PC-9 (cell line): ENCODE data around the gene NGB. TPM values are rescaled to one million over a fixed set of nuclear protein-coding genes. Genes with fewer than 3 reads are reported as not detected.

ENCODE experiments used
- BruUV-seq: library from RNA; stranded (reverse); fragments of 400-500 nt; replicated peaks from 2 replicates; lab custom pipeline; 2021; lab: Mats Ljungman, UMichigan
- CTCF ChIA-PET: fragments of 300-600 bp; sonication (Branson Sonifier 250); formaldehyde crosslinking; loops from one replicate; lab custom pipeline; 2022; ENCODE audit warnings: antibody characterized with exemption; lab: Charles Lee
- POLR2A ChIA-PET: fragments of 300-600 bp; sonication (Branson Sonifier 250); formaldehyde crosslinking; loops from one replicate; lab custom pipeline; 2022; ENCODE audit warnings: antibody characterized with exemption; ENCODE audit not compliant: unreplicated experiment; lab: Charles Lee
- DNase-seq, 2 experiments: peaks; one replicate each; pipeline versions ENCODE4 v3.0.0 to v3.0.0-alpha.2; 2015 to 2022; ENCODE audit warnings: mixed read lengths in 1 of 2
- H2AFZ ChIP-seq: fragments of 200-600 bp; sonication (generic); 2 replicates; pipeline ENCODE4 v1.8.1; 2017; ENCODE audit warnings: antibody characterized with exemption
- H3F3A ChIP-seq: fragments of 200-600 bp; sonication (generic); 2 replicates; pipeline ENCODE4 v1.8.1; 2017; ENCODE audit warnings: antibody characterized with exemption, mild to moderate bottlenecking, low read depth; ENCODE audit not compliant: insufficient read depth
- H3K27ac ChIP-seq: fragments of 200-600 bp; sonication (generic); 2 replicates; pipeline ENCODE4 v1.6.1; 2016; ENCODE audit warnings: mixed run types
- H3K27me3 ChIP-seq: fragments of 200-600 bp; sonication (generic); 2 replicates; pipeline ENCODE4 v1.6.1; 2016; ENCODE audit warnings: low read depth, mixed run types; ENCODE audit not compliant: insufficient read depth
- H3K36me3 ChIP-seq: fragments of 200-600 bp; sonication (generic); 2 replicates; pipeline ENCODE4 v1.6.1; 2016; ENCODE audit warnings: low read depth, mixed run types
- H3K4me1 ChIP-seq: fragments of 200-600 bp; sonication (generic); replicated peaks from 2 replicates; pipeline ENCODE4 v1.6.1; 2016; ENCODE audit warnings: mixed run types; ENCODE audit not compliant: insufficient read depth
- H3K4me2 ChIP-seq: fragments of 200-600 bp; sonication (generic); 2 replicates; pipeline ENCODE4 v1.6.1; 2017; ENCODE audit warnings: mixed run types
- H3K4me3 ChIP-seq: fragments of 200-600 bp; sonication (generic); 2 replicates; pipeline ENCODE4 v1.6.1; 2016; ENCODE audit warnings: mixed run types
- H3K79me2 ChIP-seq: fragments of 200-600 bp; sonication (generic); 2 replicates; pipeline ENCODE4 v1.6.1; 2017; ENCODE audit warnings: low read depth, mixed run types
- H3K9me2 ChIP-seq: fragments of 200-600 bp; sonication (generic); 2 replicates; pipeline ENCODE4 v1.8.1; 2017; ENCODE audit warnings: mild to moderate bottlenecking; ENCODE audit not compliant: insufficient read depth
- H3K9me3 ChIP-seq: fragments of 200-600 bp; sonication (generic); 2 replicates; pipeline ENCODE4 v1.8.1; 2016; ENCODE audit warnings: low read depth; ENCODE audit not compliant: insufficient read depth
- H4K20me1 ChIP-seq: fragments of 200-600 bp; sonication (generic); 2 replicates; pipeline ENCODE4 v1.8.1; 2017; ENCODE audit not compliant: insufficient read depth
- EZH2 ChIP-seq: fragments of 200-600 bp; sonication (generic); IDR thresholded peaks from 2 replicates; pipeline ENCODE4 v1.8.0; 2017; ENCODE audit warnings: antibody characterized with exemption, low read depth
- intact Hi-C: fragments of 100-400 bp; cut with micrococcal nuclease; formaldehyde crosslinking; loops from one replicate; pipeline ENCODE4 v1.10.0; 2022; ENCODE audit not compliant: unreplicated experiment
- total RNA-seq: library from RNA; stranded (reverse); gene quantifications from 2 replicates; pipeline ENCODE4 v1.2.3, GENCODE V29; 2021
- TF ChIP-seq, protein P1 (sequence below): fragments of 200-600 bp; sonication (generic); conservative IDR thresholded peaks from 2 replicates; pipeline ENCODE4 v1.6.1; 2017; ENCODE audit warnings: mixed run types, antibody characterized with exemption, mild to moderate bottlenecking, moderate library complexity

The NGB gene
- total RNA-seq, 1 experiment from 2014 or later = not detected

DNA sequence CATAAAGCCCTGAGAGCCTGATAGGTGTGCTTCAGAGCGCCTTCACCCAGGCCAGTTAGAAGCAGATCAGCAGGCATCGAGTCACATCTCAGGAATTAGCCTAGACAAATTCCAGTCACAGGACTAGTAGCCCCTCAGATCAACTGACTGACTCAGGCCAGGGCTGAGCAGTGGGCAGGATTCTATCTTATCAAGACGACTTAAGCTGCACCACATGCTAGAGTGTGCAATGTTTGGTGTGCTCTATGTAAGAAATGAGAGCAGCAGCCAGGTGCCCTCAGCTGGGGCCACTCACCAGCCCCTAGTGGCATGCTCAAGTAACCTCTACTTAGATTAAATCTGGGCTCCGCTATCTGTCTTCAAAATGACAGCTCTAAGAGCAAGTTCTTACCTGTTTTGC lies 19.7 kb upstream of the NGB start:
- Histone ChIP-seq H3K4me3 (no peak overlapping the region), H3F3A (no peaks in the 10 kb centered on the region), H3K4me2 (no peak overlapping the region), H3K4me1 (no peaks in the 10 kb centered on the region), H4K20me1 (no peaks in the 10 kb centered on the region), H3K9me3 (no peaks in the 10 kb centered on the region), H3K79me2 (no peaks in the 10 kb centered on the region), H3K9me2 (no peaks in the 10 kb centered on the region), H2AFZ (no peak overlapping the region), H3K27ac (no peak overlapping the region), H3K27me3 (no peaks in the 10 kb centered on the region), H3K36me3 (peaks cover 44% of the 10 kb centered on the region)
- ChIA-PET CTCF (no interaction called here), POLR2A (interaction anchor here (0.6 kb wide), 1 partner anchor 1133 kb away, joined by 9 read pairs; no protein-coding TSS in a partner anchor)
- BruUV-seq = no TSS peak
- no peak for DNase-seq
- intact Hi-C loops = no loop called here
- TF ChIP-seq, protein P1, sequence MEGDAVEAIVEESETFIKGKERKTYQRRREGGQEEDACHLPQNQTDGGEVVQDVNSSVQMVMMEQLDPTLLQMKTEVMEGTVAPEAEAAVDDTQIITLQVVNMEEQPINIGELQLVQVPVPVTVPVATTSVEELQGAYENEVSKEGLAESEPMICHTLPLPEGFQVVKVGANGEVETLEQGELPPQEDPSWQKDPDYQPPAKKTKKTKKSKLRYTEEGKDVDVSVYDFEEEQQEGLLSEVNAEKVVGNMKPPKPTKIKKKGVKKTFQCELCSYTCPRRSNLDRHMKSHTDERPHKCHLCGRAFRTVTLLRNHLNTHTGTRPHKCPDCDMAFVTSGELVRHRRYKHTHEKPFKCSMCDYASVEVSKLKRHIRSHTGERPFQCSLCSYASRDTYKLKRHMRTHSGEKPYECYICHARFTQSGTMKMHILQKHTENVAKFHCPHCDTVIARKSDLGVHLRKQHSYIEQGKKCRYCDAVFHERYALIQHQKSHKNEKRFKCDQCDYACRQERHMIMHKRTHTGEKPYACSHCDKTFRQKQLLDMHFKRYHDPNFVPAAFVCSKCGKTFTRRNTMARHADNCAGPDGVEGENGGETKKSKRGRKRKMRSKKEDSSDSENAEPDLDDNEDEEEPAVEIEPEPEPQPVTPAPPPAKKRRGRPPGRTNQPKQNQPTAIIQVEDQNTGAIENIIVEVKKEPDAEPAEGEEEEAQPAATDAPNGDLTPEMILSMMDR = peak; percentile 31; the same call in 1 of the 2 replicates
- TF ChIP-seq EZH2 = no peak

DNA sequence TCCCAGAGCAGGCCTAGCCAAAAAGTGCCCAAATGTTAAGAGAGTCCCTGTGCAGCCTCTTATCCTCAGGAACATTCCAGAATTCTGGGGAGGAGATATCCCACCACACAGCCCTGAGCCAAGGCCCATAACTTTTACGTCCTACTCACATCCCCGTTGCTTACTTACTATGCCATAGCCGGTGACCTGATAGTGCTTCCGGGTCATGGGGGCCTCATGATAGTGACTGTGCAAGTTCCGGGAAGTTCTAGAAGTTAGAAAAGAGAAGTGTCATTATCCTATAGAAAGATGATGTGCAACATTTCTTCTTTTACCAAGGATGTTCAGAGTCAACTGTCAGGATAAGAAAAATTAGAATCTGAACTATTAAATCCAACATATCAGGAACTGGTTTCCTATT lies 15.6 kb upstream of the NGB start:
- H3K4me3 ChIP-seq = no peak overlapping the region
- intact Hi-C loops = no loop called here
- H3K9me2 ChIP-seq = no peaks in the 10 kb centered on the region
- DNase-seq = no peak
- ChIA-PET POLR2A (no interaction called here), CTCF (no interaction called here)
- H3K27me3 ChIP-seq = no peaks in the 10 kb centered on the region
- H3K4me2 ChIP-seq = no peak overlapping the region
- no peaks in the 10 kb centered on the region for H4K20me1 ChIP-seq
- TF ChIP-seq EZH2 = no peak
- TF ChIP-seq, protein P1 = no peak
- no TSS peak for BruUV-seq
- no peaks in the 10 kb centered on the region for H3K9me3 ChIP-seq
- H3K79me2 ChIP-seq = no peaks in the 10 kb centered on the region
- no peak overlapping the region for H2AFZ ChIP-seq
- no peak overlapping the region for H3K27ac ChIP-seq
- peaks cover 47% of the 10 kb centered on the region for H3K36me3 ChIP-seq
- no peaks in the 10 kb centered on the region for H3K4me1 ChIP-seq
- no peaks in the 10 kb centered on the region for H3F3A ChIP-seq

GRCh38 chr14:77284466-77284865 lies 13.5 kb upstream of the NGB start:
- POLR2A ChIA-PET = no interaction called here
- Histone ChIP-seq H4K20me1 (no peaks in the 10 kb centered on the region), H3K4me3 (no peak overlapping the region), H3K4me1 (no peaks in the 10 kb centered on the region), H2AFZ (no peak overlapping the region), H3F3A (no peaks in the 10 kb centered on the region), H3K9me2 (no peaks in the 10 kb centered on the region), H3K36me3 (peaks cover 37% of the 10 kb centered on the region), H3K27me3 (no peaks in the 10 kb centered on the region), H3K79me2 (no peaks in the 10 kb centered on the region), H3K27ac (no peak overlapping the region), H3K4me2 (no peak overlapping the region), H3K9me3 (no peaks in the 10 kb centered on the region)
- TF ChIP-seq EZH2 = no peak
- TF ChIP-seq, protein P1 = no peak
- BruUV-seq = no TSS peak
- DNase-seq = no peak
- intact Hi-C loops = no loop called here
- CTCF ChIA-PET = no interaction called here
